Left lung (tissue), 10 donors: Measurements from ENCODE around the gene FAM180A. TPM values are rescaled to one million over a fixed set of nuclear protein-coding genes. Genes with fewer than 3 reads are reported as not detected.
"Not testable (repeated sequence)": the region's sequence is repeated elsewhere in the genome, so short reads cannot be mapped to it uniquely, and the experiment has no call there.

Source experiments
- ATAC-seq: fragments of 200-7000 bp; cut with Tn5 transposase; one replicate; pipeline ENCODE4 v1.9.1; 2020; ENCODE audit warnings: moderate library complexity
- DNase-seq, 4 donors: peaks; one replicate each; pipeline ENCODE4 v3.0.0-alpha.2; 2013 to 2020
- H3K27ac ChIP-seq, 2 donors: fragments of 200-600 bp; sonication (generic) in 1 of 2; one replicate each; pipeline versions ENCODE4 v1.5.0 to v1.8.0; 2020 to 2021
- H3K27me3 ChIP-seq, 2 donors: fragments of 200-600 bp; sonication (generic) in 1 of 2; one replicate each; pipeline versions ENCODE4 v1.5.0 to v1.8.0; 2020 to 2021
- H3K36me3 ChIP-seq, 2 donors: fragments of 200-600 bp; sonication (generic) in 1 of 2; one replicate each; pipeline versions ENCODE4 v1.5.0 to v1.8.0; 2020 to 2021
- H3K4me1 ChIP-seq, 2 donors: fragments of 200-600 bp; one replicate each; pipeline ENCODE4 v1.8.0; 2021
- H3K4me3 ChIP-seq, 2 donors: fragments of 200-600 bp; sonication (generic) in 1 of 2; one replicate each; pipeline versions ENCODE4 v1.5.0 to v1.8.0; 2020 to 2021; ENCODE audit warnings: mild to moderate bottlenecking in 1 of 2
- H3K9me3 ChIP-seq, 2 donors: fragments of 200-600 bp; sonication (generic) in 1 of 2; one replicate each; pipeline versions ENCODE4 v1.5.0 to v1.8.0; 2020 to 2021
- CTCF ChIP-seq, 2 donors: fragments of 200-600 bp; sonication (generic) in 1 of 2; IDR thresholded peaks; one replicate each; pipeline versions ENCODE4 v1.5.0 to v1.8.0; 2021; ENCODE audit warnings: antibody characterized with exemption in 2 of 2
- intact Hi-C, 2 donors: fragments of 100-400 bp; cut with DNase I; formaldehyde crosslinking; loops; one replicate each; pipeline versions ENCODE4 v1.11.2 to v1.14.2; 2022
- polyA plus RNA-seq, 6 donors: library from polyadenylated mRNA; unstranded; fragments of 120-200 nt; gene quantifications; one replicate each; pipeline ENCODE4 v1.2.1, GENCODE V29; 2013; ENCODE audit not compliant: insufficient read length in 6 of 6
- total RNA-seq, 2 donors: library from RNA; stranded (reverse); fragmentation: NEBNext Ultra II Directional; extraction: Animal tissue kit (Norgen Biotek cat#: 25700); gene quantifications; one replicate each; pipeline ENCODE4 v1.2.1, GENCODE V29; 2021
- donor health status: DM: no; HTN: yes; CAD: no.
- donor health status: DM: no; HTN: no; CAD: no.

The FAM180A gene
- total and polyA plus RNA-seq, 8 donors = 0.11 to 6.8 (median 0.24) TPM; not detected in 2

GRCh38 chr7:135693558-135693957 is 55.1 kb downstream of the FAM180A start:
- intact Hi-C loops = no loop called here
- Histone ChIP-seq H3K4me1 (no peaks in the 10 kb centered on the region), H3K9me3 (no peaks in the 10 kb centered on the region), H3K27me3 (no peaks in the 10 kb centered on the region), H3K27ac (no peak overlapping the region), H3K4me3 (no peak overlapping the region), H3K36me3 (peaks cover 0 to 13% of the 10 kb centered on the region in 2 donors)
- no peak for TF ChIP-seq CTCF (IDR thresholded peaks at IDR 0.05)
- DNase-seq (no peak), ATAC-seq (no peak)

GRCh38 chr7:135692606-135693005 is 56.0 kb downstream of the FAM180A start:
- H3K4me3 ChIP-seq, H3K27ac ChIP-seq, DNase-seq, H3K27me3 ChIP-seq, intact Hi-C loops, H3K4me1 ChIP-seq, ATAC-seq, H3K9me3 ChIP-seq: not testable (repeated sequence)
- H3K36me3 ChIP-seq = peaks cover 0 to 13% of the 10 kb centered on the region in 2 donors

GRCh38 chr7:135692055-135692454 is 56.6 kb downstream of the FAM180A start:
- no peak overlapping the region for H3K27ac ChIP-seq
- ATAC-seq (no peak), DNase-seq (no peak)
- H3K4me3 ChIP-seq = no peak overlapping the region
- no peaks in the 10 kb centered on the region for H3K27me3 ChIP-seq
- no peaks in the 10 kb centered on the region for H3K4me1 ChIP-seq
- intact Hi-C loops = no loop called here
- H3K36me3 ChIP-seq = peaks cover 0 to 13% of the 10 kb centered on the region in 2 donors
- no peaks in the 10 kb centered on the region for H3K9me3 ChIP-seq
- no peak for TF ChIP-seq CTCF (IDR thresholded peaks at IDR 0.05)

- Histone ChIP-seq H3K27me3 (no peaks in the 10 kb centered on the region), H3K9me3 (no peaks in the 10 kb centered on the region), H3K4me3 (no peak overlapping the region), H3K4me1 (no peaks in the 10 kb centered on the region), H3K36me3 (peaks cover 0 to 13% of the 10 kb centered on the region in 2 donors), H3K27ac (no peak overlapping the region)
- DNase-seq (no peak), ATAC-seq (no peak)
- no peak for TF ChIP-seq CTCF (IDR thresholded peaks at IDR 0.05)
- intact Hi-C loops = no loop called here
Measured at GRCh38 chr7:135690566-135690965, 58.0 kb downstream of the FAM180A start.

- intact Hi-C loops = no loop called here
- Histone ChIP-seq H3K4me3 (no peak overlapping the region), H3K27me3 (no peaks in the 10 kb centered on the region), H3K27ac (no peak overlapping the region), H3K36me3 (peaks cover 0 to 9% of the 10 kb centered on the region in 2 donors), H3K9me3 (no peaks in the 10 kb centered on the region), H3K4me1 (no peaks in the 10 kb centered on the region)
- DNase-seq (no peak), ATAC-seq (no peak)
- no peak for TF ChIP-seq CTCF (IDR thresholded peaks at IDR 0.05)
Measured at GRCh38 chr7:135687466-135687865, 61.1 kb downstream of the FAM180A start.
